T-cell (primary cell): ENCODE results near the gene MYRIP. TPM values are rescaled to one million over a fixed set of nuclear protein-coding genes. Genes with fewer than 3 reads are reported as not detected.

Experiments
- ATAC-seq, 4 experiments: fragments of 200-7000 bp in 3 of 4; fragments of 150-1000 bp in 1 of 4; cut with Tn5 transposase; replicated peaks in 1 of 4; 1 replicate in 3 of 4; 2 replicates in 1 of 4; pipeline ENCODE4 v1.10.0; 2021; ENCODE audit warnings: moderate library complexity in 3 of 4, mild to moderate bottlenecking in 2 of 4, moderate number of reproducible peaks in 1 of 4
- CTCF ChIA-PET, 2 donors: fragments of 300-600 bp; sonication (Branson Sonifier 250); formaldehyde crosslinking; loops; one replicate each; lab custom pipeline; 2022; ENCODE audit warnings: antibody characterized with exemption in 2 of 2; lab: Charles Lee
- POLR2A ChIA-PET, 2 donors: fragments of 300-600 bp; sonication (Branson Sonifier 250); formaldehyde crosslinking; loops; one replicate each; lab custom pipeline; 2022; ENCODE audit warnings: antibody characterized with exemption in 2 of 2; lab: Charles Lee
- DNase-seq, 35 experiments: peaks; one replicate each; pipeline versions ENCODE4 v3.0.0 to v3.0.0-alpha.2; 2013 to 2023
- H3K27ac ChIP-seq: one replicate; pipeline ENCODE4 v1.5.1; 2013; ENCODE audit warnings: low read length
- H3K27me3 ChIP-seq, 2 experiments: replicated peaks in 1 of 2; 1 replicate in 1 of 2; 2 replicates in 1 of 2; pipeline versions ENCODE4 v1.6.1 to v1.7.0; 2013; ENCODE audit warnings: low read length in 1 of 2, mixed read lengths in 1 of 2; ENCODE audit not compliant: control insufficient read depth in 2 of 2, insufficient read depth in 2 of 2; ENCODE audit errors: extremely low read depth in 1 of 2
- H3K36me3 ChIP-seq, 2 donors: 1 replicate in 1 of 2; 2 replicates in 1 of 2; pipeline versions ENCODE4 v1.6.1 to v1.7.0; 2013; ENCODE audit warnings: low read length in 1 of 2; ENCODE audit not compliant: control insufficient read depth in 2 of 2, insufficient read depth in 1 of 2; ENCODE audit errors: extremely low read depth in 1 of 2
- H3K4me1 ChIP-seq, 2 experiments: 1 replicate in 1 of 2; 2 replicates in 1 of 2; pipeline versions ENCODE4 v1.6.1 to v1.7.0; 2013; ENCODE audit warnings: low read length in 2 of 2, mixed read lengths in 1 of 2; ENCODE audit not compliant: insufficient read depth in 2 of 2, control insufficient read depth in 1 of 2; ENCODE audit errors: extremely low read depth in 1 of 2
- H3K4me3 ChIP-seq, 2 donors: 1 replicate in 1 of 2; 2 replicates in 1 of 2; pipeline versions ENCODE4 v1.5.1 to v1.7.0; 2013; ENCODE audit warnings: mild to moderate bottlenecking in 2 of 2, low read length in 1 of 2, moderate library complexity in 1 of 2; ENCODE audit not compliant: control insufficient read depth in 1 of 2; ENCODE audit errors: extremely low read depth in 1 of 2
- H3K9me3 ChIP-seq: 2 replicates; pipeline ENCODE4 v1.7.0; 2013
- H3K27ac Mint-ChIP-seq, 2 donors: one replicate each; pipeline ENCODE4 v1.8.0; 2020 to 2021; ENCODE audit warnings: mild to moderate bottlenecking in 2 of 2, mixed read lengths in 2 of 2
- H3K27me3 Mint-ChIP-seq, 2 donors: one replicate each; pipeline ENCODE4 v1.8.0; 2021 to 2022; ENCODE audit warnings: mixed read lengths in 2 of 2
- H3K36me3 Mint-ChIP-seq: one replicate; pipeline ENCODE4 v1.8.0; 2021; ENCODE audit warnings: mixed read lengths
- H3K4me1 Mint-ChIP-seq, 3 donors: one replicate each; pipeline ENCODE4 v1.8.0; 2020 to 2022; ENCODE audit warnings: mixed read lengths in 3 of 3, mild to moderate bottlenecking in 1 of 3
- H3K4me3 Mint-ChIP-seq, 3 donors: one replicate each; pipeline ENCODE4 v1.8.0; 2020 to 2022; ENCODE audit warnings: mild to moderate bottlenecking in 3 of 3, mixed read lengths in 3 of 3, moderate library complexity in 3 of 3
- H3K9me3 Mint-ChIP-seq, 3 donors: one replicate each; pipeline ENCODE4 v1.8.0; 2020 to 2022; ENCODE audit warnings: mixed read lengths in 3 of 3
- WGBS: methylation state at CpG from one replicate; pipeline ENCODE4 v1.1.5; 2013; ENCODE audit warnings: missing lambda C conversion rate; ENCODE audit not compliant: insufficient coverage; 5-methylcytosine and 5-hydroxymethylcytosine counted together
- total RNA-seq, 35 experiments: library from RNA in 6 of 35; stranded (reverse) in 6 of 35; fragments of 120-200 nt in 1 of 35; gene quantifications; one replicate each; pipeline versions ENCODE4 v1.2.1 to v1.2.4 and lab custom pipeline; 2013 to 2026

MYRIP gene
- total RNA-seq, 5 donors from 2014 or later (not counting 1 experiment from before 2014, with no cell fraction given): not detected

GRCh38 chr3:40228792-40229350 lies 419.5 kb downstream of the MYRIP start:
- Histone ChIP-seq H3K36me3 (peaks cover 0 to 4% of the 10 kb centered on the region in 2 donors), H3K4me3 (no peak overlapping the region), H3K27me3 (peaks cover 0 to 3% of the 10 kb centered on the region in 2 experiments), H3K27ac (no peak overlapping the region), H3K9me3 (no peaks in the 10 kb centered on the region), H3K4me1 (no peaks in the 10 kb centered on the region)
- Mint-ChIP-seq H3K36me3 (peaks cover 11% of the 10 kb centered on the region), H3K9me3 (no peaks in the 10 kb centered on the region), H3K27me3 (no peaks in the 10 kb centered on the region), H3K27ac (no peak overlapping the region), H3K4me3 (no peak overlapping the region), H3K4me1 (no peaks in the 10 kb centered on the region)
- ATAC-seq (no peak), DNase-seq (no peak)
- ChIA-PET CTCF (interaction anchor here in 1 of 2 donors (0.9 kb wide), 1 partner anchor 52 kb away, joined by 7 read pairs; no protein-coding TSS in a partner anchor), POLR2A (no interaction called here)
- WGBS: 100% methylated on average over 1 of the region's 5 CpGs

- ChIA-PET CTCF (interaction anchor here in 1 of 2 donors (0.9 kb wide), 1 partner anchor 53 kb away, joined by 7 read pairs; no protein-coding TSS in a partner anchor), POLR2A (no interaction called here)
- Histone ChIP-seq H3K9me3 (no peaks in the 10 kb centered on the region), H3K4me3 (no peak overlapping the region), H3K27ac (no peak overlapping the region), H3K27me3 (peaks cover 0 to 3% of the 10 kb centered on the region in 2 experiments), H3K4me1 (no peaks in the 10 kb centered on the region), H3K36me3 (peaks cover 0 to 4% of the 10 kb centered on the region in 2 donors)
- H3K9me3 Mint-ChIP-seq: no peaks in the 10 kb centered on the region
- no peaks in the 10 kb centered on the region for H3K27me3 Mint-ChIP-seq
- no peak overlapping the region for H3K27ac Mint-ChIP-seq
- no peaks in the 10 kb centered on the region for H3K4me1 Mint-ChIP-seq
- H3K4me3 Mint-ChIP-seq: no peak overlapping the region
- peaks cover 16% of the 10 kb centered on the region for H3K36me3 Mint-ChIP-seq
- WGBS: 89% methylated on average over 6 of the region's 6 CpGs
- no peak for ATAC-seq
- peak in 2 of 35 experiments; percentile 2 to 11 for DNase-seq
Observed at GRCh38 chr3:40229386-40229785, 420.0 kb downstream of the MYRIP start.

- Mint-ChIP-seq H3K4me3 (no peak overlapping the region), H3K27ac (no peak overlapping the region), H3K4me1 (no peaks in the 10 kb centered on the region), H3K36me3 (peaks cover 17% of the 10 kb centered on the region), H3K27me3 (no peaks in the 10 kb centered on the region), H3K9me3 (no peaks in the 10 kb centered on the region)
- Histone ChIP-seq H3K9me3 (no peaks in the 10 kb centered on the region), H3K27ac (no peak overlapping the region), H3K36me3 (peaks cover 0 to 4% of the 10 kb centered on the region in 2 donors), H3K27me3 (peaks cover 0 to 3% of the 10 kb centered on the region in 2 experiments), H3K4me3 (no peak overlapping the region), H3K4me1 (no peaks in the 10 kb centered on the region)
- ChIA-PET POLR2A (no interaction called here), CTCF (interaction anchor here in 1 of 2 donors (0.9 kb wide), 1 partner anchor 53 kb away, joined by 7 read pairs; no protein-coding TSS in a partner anchor)
- no peak for ATAC-seq
- WGBS: no CpG with 5 or more reads among the region's 1 CpG
- DNase-seq: no peak
Observed at GRCh38 chr3:40229963-40230362, 420.6 kb downstream of the MYRIP start.

DNA sequence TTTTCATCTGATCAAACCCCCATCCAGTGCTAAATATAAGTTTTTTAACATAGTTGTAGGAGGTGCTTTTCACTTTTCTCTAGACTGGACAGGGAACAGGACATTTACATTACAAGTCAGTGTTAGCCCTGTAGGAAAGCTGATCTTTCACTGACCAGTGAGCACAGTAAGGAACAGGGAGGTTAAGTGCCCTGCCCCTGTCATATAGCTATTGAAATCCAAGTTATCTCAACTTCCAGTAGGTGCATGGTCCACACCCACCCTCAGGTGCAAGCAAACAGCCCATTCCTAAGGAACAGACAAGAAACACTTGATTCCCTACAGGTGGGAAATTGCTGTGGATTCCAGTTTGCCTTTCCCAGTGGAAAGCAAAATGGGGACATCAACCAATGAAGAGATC lies 421.0 kb downstream of the MYRIP start:
- no peaks in the 10 kb centered on the region for H3K27me3 Mint-ChIP-seq
- H3K4me1 ChIP-seq: no peaks in the 10 kb centered on the region
- no peak for ATAC-seq
- POLR2A ChIA-PET: no interaction called here
- no peaks in the 10 kb centered on the region for H3K9me3 ChIP-seq
- H3K27ac Mint-ChIP-seq: no peak overlapping the region
- DNase-seq: no peak
- no peaks in the 10 kb centered on the region for H3K4me1 Mint-ChIP-seq
- H3K36me3 Mint-ChIP-seq: peaks cover 17% of the 10 kb centered on the region
- peaks cover 0 to 2% of the 10 kb centered on the region in 2 donors for H3K36me3 ChIP-seq
- no peak overlapping the region for H3K27ac ChIP-seq
- H3K27me3 ChIP-seq: peaks cover 0 to 3% of the 10 kb centered on the region in 2 experiments
- H3K4me3 ChIP-seq: no peak overlapping the region
- CTCF ChIA-PET: no interaction called here
- H3K4me3 Mint-ChIP-seq: no peak overlapping the region
- no peaks in the 10 kb centered on the region for H3K9me3 Mint-ChIP-seq

DNA sequence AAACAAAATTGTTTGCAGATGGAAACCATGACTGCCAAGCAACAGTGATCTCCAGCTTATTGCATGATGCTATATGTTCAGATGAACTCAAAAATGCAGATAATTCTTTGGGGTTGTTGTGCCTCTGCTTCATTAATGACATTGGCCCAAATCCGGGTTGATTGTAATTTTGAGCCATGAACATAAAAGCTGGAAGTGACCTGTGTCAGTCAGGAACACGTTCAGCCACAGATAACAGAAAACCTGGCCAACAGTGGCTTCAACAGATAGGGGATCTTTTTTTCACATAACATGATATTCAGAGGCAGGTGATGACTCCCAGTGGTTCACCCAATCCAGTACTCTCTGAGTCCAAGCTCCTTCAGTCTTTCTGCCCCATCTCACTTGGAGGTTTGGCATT lies 423.2 kb downstream of the MYRIP start:
- H3K36me3 Mint-ChIP-seq: peaks cover 11% of the 10 kb centered on the region
- DNase-seq: no peak
- H3K9me3 Mint-ChIP-seq: no peaks in the 10 kb centered on the region
- 89% methylated on average over 1 of the region's 2 CpGs for WGBS
- ChIA-PET POLR2A (no interaction called here), CTCF (no interaction called here)
- H3K4me1 Mint-ChIP-seq: no peaks in the 10 kb centered on the region
- H3K27me3 Mint-ChIP-seq: no peaks in the 10 kb centered on the region
- Histone ChIP-seq H3K36me3 (peaks cover 0 to 2% of the 10 kb centered on the region in 2 donors), H3K27ac (no peak overlapping the region), H3K4me1 (no peaks in the 10 kb centered on the region), H3K9me3 (no peaks in the 10 kb centered on the region), H3K27me3 (no peaks in the 10 kb centered on the region), H3K4me3 (no peak overlapping the region)
- no peak overlapping the region for H3K27ac Mint-ChIP-seq
- no peak for ATAC-seq
- H3K4me3 Mint-ChIP-seq: no peak overlapping the region

DNA sequence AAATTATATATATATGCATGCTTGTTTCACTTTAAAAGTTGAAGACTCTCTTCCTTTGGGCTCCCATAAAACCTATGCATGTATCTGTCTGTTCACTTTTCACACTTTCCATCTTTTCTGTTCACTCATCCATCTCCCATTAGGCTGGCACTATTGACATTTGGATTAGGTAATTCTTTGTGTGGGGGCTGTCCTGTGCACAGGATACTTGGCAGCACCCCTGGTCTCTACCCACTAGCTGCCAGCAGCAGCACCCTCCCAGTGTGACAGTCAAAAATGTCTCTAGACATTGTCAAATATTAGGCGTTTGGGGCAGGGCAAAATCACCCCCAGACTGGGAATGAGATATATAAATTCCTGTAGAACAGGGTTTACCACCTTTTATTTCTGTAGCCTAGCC lies 427.8 kb downstream of the MYRIP start:
- H3K27me3 ChIP-seq: no peaks in the 10 kb centered on the region
- ATAC-seq (no peak), DNase-seq (no peak)
- H3K27ac ChIP-seq: no peak overlapping the region
- no peak overlapping the region for H3K4me3 Mint-ChIP-seq
- H3K36me3 Mint-ChIP-seq: peaks cover 22% of the 10 kb centered on the region
- ChIA-PET POLR2A (no interaction called here), CTCF (no interaction called here)
- no peaks in the 10 kb centered on the region for H3K27me3 Mint-ChIP-seq
- no peaks in the 10 kb centered on the region for H3K4me1 ChIP-seq
- H3K36me3 ChIP-seq: no peaks in the 10 kb centered on the region
- H3K4me1 Mint-ChIP-seq: no peaks in the 10 kb centered on the region
- no peak overlapping the region for H3K27ac Mint-ChIP-seq
- no peaks in the 10 kb centered on the region for H3K9me3 Mint-ChIP-seq
- no peak overlapping the region for H3K4me3 ChIP-seq
- no CpG with 5 or more reads among the region's 1 CpG for WGBS
- no peaks in the 10 kb centered on the region for H3K9me3 ChIP-seq
